Trophoblast cell (in vitro differentiated cells and primary cell): Measurements from ENCODE around the gene SIK3.
A peak's percentile ranks its signal among the peaks of the same experiment; 100 is the strongest.

ENCODE experiments used
- DNase-seq, 2 donors: peaks; one replicate each; pipeline ENCODE4 v3.0.0-alpha.2; 2016
- H2AFZ ChIP-seq: 2 replicates; pipeline ENCODE4 v1.6.1; 2013; ENCODE audit warnings: low read length, moderate library complexity, mild to moderate bottlenecking; ENCODE audit not compliant: insufficient read depth, poor library complexity
- H2AK5ac ChIP-seq: 2 replicates; pipeline ENCODE4 v1.6.1; 2013; ENCODE audit warnings: mild to moderate bottlenecking, low read length
- H2BK120ac ChIP-seq: 2 replicates; pipeline ENCODE4 v1.6.1; 2013; ENCODE audit warnings: low read length, mild to moderate bottlenecking, moderate library complexity; ENCODE audit not compliant: insufficient read depth, poor library complexity
- H2BK12ac ChIP-seq: 2 replicates; pipeline ENCODE4 v1.6.1; 2013; ENCODE audit warnings: mild to moderate bottlenecking, low read length, moderate library complexity
- H2BK5ac ChIP-seq: 2 replicates; pipeline ENCODE4 v1.6.1; 2013; ENCODE audit warnings: low read length, low read depth, moderate library complexity, mild to moderate bottlenecking; ENCODE audit not compliant: poor library complexity
- H3K14ac ChIP-seq: 2 replicates; pipeline ENCODE4 v1.6.1; 2013; ENCODE audit warnings: mild to moderate bottlenecking, low read length
- H3K18ac ChIP-seq: 2 replicates; pipeline ENCODE4 v1.6.1; 2013; ENCODE audit warnings: mild to moderate bottlenecking, low read length
- H3K23ac ChIP-seq: 2 replicates; pipeline ENCODE4 v1.6.1; 2013; ENCODE audit warnings: low read length
- H3K27ac ChIP-seq: 2 replicates; pipeline ENCODE4 v1.5.1; 2013; ENCODE audit warnings: low read depth, mild to moderate bottlenecking, inconsistent platforms, low read length, moderate library complexity
- H3K27me3 ChIP-seq: 2 replicates; pipeline ENCODE4 v1.6.1; 2013; ENCODE audit warnings: inconsistent platforms, mild to moderate bottlenecking, low read length, moderate library complexity; ENCODE audit not compliant: insufficient read depth
- H3K36me3 ChIP-seq, 2 experiments: 1 replicate in 1 of 2; 2 replicates in 1 of 2; pipeline ENCODE4 v1.6.1; 2013; ENCODE audit warnings: low read length in 2 of 2, mild to moderate bottlenecking in 2 of 2, moderate library complexity in 1 of 2; ENCODE audit not compliant: insufficient read depth in 2 of 2, control insufficient read depth in 1 of 2
- H3K4ac ChIP-seq: 2 replicates; pipeline ENCODE4 v1.6.1; 2013; ENCODE audit warnings: low read depth, mild to moderate bottlenecking, low read length, moderate library complexity
- H3K4me1 ChIP-seq, 2 experiments: 1 replicate in 1 of 2; 2 replicates in 1 of 2; pipeline ENCODE4 v1.6.1; 2013; ENCODE audit warnings: low read length in 2 of 2, mild to moderate bottlenecking in 2 of 2, moderate library complexity in 1 of 2; ENCODE audit not compliant: insufficient read depth in 2 of 2, control insufficient read depth in 1 of 2
- H3K4me2 ChIP-seq: 2 replicates; pipeline ENCODE4 v1.6.1; 2013; ENCODE audit warnings: inconsistent platforms, mild to moderate bottlenecking, low read length, moderate library complexity
- H3K4me3 ChIP-seq: 2 replicates; pipeline ENCODE4 v1.5.1; 2013; ENCODE audit warnings: mild to moderate bottlenecking, low read depth, low read length, inconsistent platforms
- H3K79me1 ChIP-seq: one replicate; pipeline ENCODE4 v1.6.1; 2013; ENCODE audit warnings: low read length
- H3K79me2 ChIP-seq: 2 replicates; pipeline ENCODE4 v1.6.1; 2013; ENCODE audit warnings: low read length, mild to moderate bottlenecking; ENCODE audit not compliant: control insufficient read depth, insufficient read depth, poor library complexity
- H3K9ac ChIP-seq: 2 replicates; pipeline ENCODE4 v1.6.1; 2013; ENCODE audit warnings: mild to moderate bottlenecking, low read length
- H3K9me3 ChIP-seq: 2 replicates; pipeline ENCODE4 v1.6.1; 2013; ENCODE audit warnings: low read depth, mild to moderate bottlenecking, control low read depth, inconsistent platforms, low read length; ENCODE audit not compliant: insufficient read depth
- H4K12ac ChIP-seq: 2 replicates; pipeline ENCODE4 v1.6.1; 2013; ENCODE audit warnings: low read depth, mild to moderate bottlenecking, low read length, moderate library complexity
- H4K8ac ChIP-seq: 2 replicates; pipeline ENCODE4 v1.6.1; 2013; ENCODE audit warnings: low read depth, mild to moderate bottlenecking, low read length, moderate library complexity
- H4K91ac ChIP-seq: one replicate; pipeline ENCODE4 v1.6.1; 2013; ENCODE audit warnings: low read depth, mild to moderate bottlenecking, low read length, moderate library complexity
- WGBS: extraction: QIAGEN DNeasy Blood & Tissue Kit; methylation state at CpG from one replicate; pipeline ENCODE4 v1.1.7; 2013; ENCODE audit warnings: missing lambda C conversion rate; ENCODE audit not compliant: insufficient read length, insufficient coverage; ENCODE audit errors: extremely low coverage; 5-methylcytosine and 5-hydroxymethylcytosine counted together

The SIK3 gene

GRCh38 chr11:116842909-116843308 is 255.3 kb downstream of the SIK3 start:
- DNase-seq: peak in 1 of 2 donors; percentile 44
- Histone ChIP-seq H3K4me1 (peaks cover 0 to under 1% of the 10 kb centered on the region in 2 experiments), H4K12ac (no peak overlapping the region), H3K23ac (no peak overlapping the region), H2BK12ac (no peak overlapping the region), H3K9ac (no peak overlapping the region), H3K4ac (no peak overlapping the region), H3K79me2 (no peaks in the 10 kb centered on the region), H3K18ac (no peak overlapping the region), H4K8ac (no peak overlapping the region), H3K4me2 (no peak overlapping the region), H2AK5ac (no peak overlapping the region), H3K9me3 (no peaks in the 10 kb centered on the region), H2AFZ (no peak overlapping the region), H2BK120ac (no peak overlapping the region), H3K79me1 (no peaks in the 10 kb centered on the region), H3K4me3 (no peak overlapping the region), H3K27ac (no peak overlapping the region), H3K36me3 (peaks cover 23 to 28% of the 10 kb centered on the region in 2 experiments), H3K14ac (no peak overlapping the region), H2BK5ac (no peak overlapping the region), H3K27me3 (no peaks in the 10 kb centered on the region), H4K91ac (no peak overlapping the region)
- WGBS: no CpG with 5 or more reads among the region's 4 CpGs

DNA sequence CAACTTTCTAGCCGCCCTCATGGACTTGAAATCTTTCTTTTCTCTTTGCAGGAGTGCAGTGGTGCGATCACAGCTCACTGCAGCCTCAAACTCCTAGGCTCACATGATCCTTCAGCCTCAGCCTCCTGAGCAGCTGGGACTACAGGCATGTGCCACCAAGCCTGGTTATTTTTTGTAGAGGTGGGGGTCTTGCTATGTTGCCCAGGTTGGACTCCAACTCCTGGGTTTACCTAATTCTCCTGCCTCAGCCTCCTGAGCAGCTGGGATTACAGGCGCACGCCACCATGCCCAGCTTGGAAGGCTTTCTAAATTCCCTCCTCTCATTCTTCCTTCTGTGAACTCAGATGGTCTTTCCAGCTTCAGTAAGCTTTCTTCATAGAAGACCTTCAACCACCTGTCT is 256.1 kb downstream of the SIK3 start:
- Histone ChIP-seq H3K23ac (no peak overlapping the region), H3K4ac (no peak overlapping the region), H3K14ac (no peak overlapping the region), H2AK5ac (no peak overlapping the region), H3K79me2 (no peaks in the 10 kb centered on the region), H3K18ac (no peak overlapping the region), H3K79me1 (no peaks in the 10 kb centered on the region), H4K8ac (no peak overlapping the region), H3K4me2 (no peak overlapping the region), H3K9me3 (no peaks in the 10 kb centered on the region), H3K27me3 (no peaks in the 10 kb centered on the region), H4K12ac (no peak overlapping the region), H2BK5ac (no peak overlapping the region), H2BK12ac (no peak overlapping the region), H2AFZ (no peak overlapping the region), H3K9ac (no peak overlapping the region), H3K4me3 (no peak overlapping the region), H3K4me1 (peaks cover 5 to 8% of the 10 kb centered on the region in 2 experiments), H3K27ac (no peak overlapping the region), H2BK120ac (no peak overlapping the region), H4K91ac (no peak overlapping the region), H3K36me3 (peaks cover 16 to 21% of the 10 kb centered on the region in 2 experiments)
- no peak for DNase-seq
- no CpG with 5 or more reads among the region's 4 CpGs for WGBS

DNA sequence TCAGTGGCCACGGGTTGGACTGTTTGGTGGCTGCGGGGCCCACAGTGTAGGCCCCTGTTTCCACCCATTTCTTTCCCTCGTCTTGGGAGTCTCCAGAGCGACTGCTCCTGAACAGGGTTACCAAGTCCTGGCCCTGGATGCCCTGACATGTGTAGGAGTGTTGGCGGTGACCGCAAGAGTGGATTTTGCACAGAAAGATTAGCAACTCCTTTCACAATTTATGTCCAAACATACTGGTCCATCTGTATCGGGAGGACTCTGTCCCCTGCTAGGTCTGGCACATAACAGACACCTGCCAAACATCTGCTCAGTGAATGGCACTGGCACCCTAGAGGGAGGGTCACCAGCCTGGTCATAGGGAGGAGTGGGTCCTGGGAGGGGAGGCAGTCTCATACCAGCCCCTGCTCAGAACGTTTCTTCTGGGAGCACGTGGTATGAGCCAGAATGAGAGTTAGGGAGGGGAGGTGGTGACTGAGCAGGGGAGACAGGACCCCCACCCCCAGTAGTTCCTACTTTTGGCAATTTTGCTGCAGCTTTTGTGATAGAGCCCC is 257.4 kb downstream of the SIK3 start:
- Histone ChIP-seq H3K9me3 (no peaks in the 10 kb centered on the region), H3K79me1 (no peaks in the 10 kb centered on the region), H2BK5ac (no peak overlapping the region), H3K9ac (no peak overlapping the region), H2BK120ac (no peak overlapping the region), H3K27me3 (no peaks in the 10 kb centered on the region), H4K12ac (no peak overlapping the region), H3K4me2 (no peak overlapping the region), H3K36me3 (peaks cover 8 to 9% of the 10 kb centered on the region in 2 experiments), H3K27ac (no peak overlapping the region), H3K14ac (no peak overlapping the region), H2AK5ac (no peak overlapping the region), H3K23ac (no peak overlapping the region), H4K91ac (no peak overlapping the region), H2BK12ac (no peak overlapping the region), H3K4me1 (peaks cover 7 to 10% of the 10 kb centered on the region in 2 experiments), H3K4ac (no peak overlapping the region), H4K8ac (no peak overlapping the region), H3K79me2 (no peaks in the 10 kb centered on the region), H3K4me3 (no peak overlapping the region), H3K18ac (no peak overlapping the region), H2AFZ (no peak overlapping the region)
- WGBS: no CpG with 5 or more reads among the region's 9 CpGs
- DNase-seq: no peak

- Histone ChIP-seq H3K4me2 (no peak overlapping the region), H4K12ac (no peak overlapping the region), H3K18ac (no peak overlapping the region), H3K9ac (no peak overlapping the region), H3K9me3 (no peaks in the 10 kb centered on the region), H2AK5ac (no peak overlapping the region), H2BK120ac (no peak overlapping the region), H2BK5ac (no peak overlapping the region), H2AFZ (no peak overlapping the region), H2BK12ac (no peak overlapping the region), H3K14ac (no peak overlapping the region), H3K36me3 (peaks cover 8 to 9% of the 10 kb centered on the region in 2 experiments), H4K91ac (no peak overlapping the region), H3K4ac (no peak overlapping the region), H3K27ac (no peak overlapping the region), H3K4me3 (no peak overlapping the region), H4K8ac (no peak overlapping the region), H3K27me3 (no peaks in the 10 kb centered on the region), H3K79me1 (no peaks in the 10 kb centered on the region), H3K79me2 (no peaks in the 10 kb centered on the region), H3K23ac (no peak overlapping the region), H3K4me1 (peaks cover 10 to 12% of the 10 kb centered on the region in 2 experiments)
- no CpG with 5 or more reads among the region's 6 CpGs for WGBS
- DNase-seq: no peak
These were observed 257.9 kb downstream of the SIK3 start for GRCh38 chr11:116840224-116840745.
